ENCODE data around the gene ETNK1. TPM values are rescaled to one million over a fixed set of nuclear protein-coding genes. Genes with fewer than 3 reads are reported as not detected.
"Not testable (repeated sequence)": the region's sequence is repeated elsewhere in the genome, so short reads cannot be mapped to it uniquely, and the experiment has no call there.

The ETNK1 gene, protein sequence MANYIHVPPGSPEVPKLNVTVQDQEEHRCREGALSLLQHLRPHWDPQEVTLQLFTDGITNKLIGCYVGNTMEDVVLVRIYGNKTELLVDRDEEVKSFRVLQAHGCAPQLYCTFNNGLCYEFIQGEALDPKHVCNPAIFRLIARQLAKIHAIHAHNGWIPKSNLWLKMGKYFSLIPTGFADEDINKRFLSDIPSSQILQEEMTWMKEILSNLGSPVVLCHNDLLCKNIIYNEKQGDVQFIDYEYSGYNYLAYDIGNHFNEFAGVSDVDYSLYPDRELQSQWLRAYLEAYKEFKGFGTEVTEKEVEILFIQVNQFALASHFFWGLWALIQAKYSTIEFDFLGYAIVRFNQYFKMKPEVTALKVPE
- total RNA-seq, result 10 to 100 TPM; 81.7 to 87.5 TPM

DNA sequence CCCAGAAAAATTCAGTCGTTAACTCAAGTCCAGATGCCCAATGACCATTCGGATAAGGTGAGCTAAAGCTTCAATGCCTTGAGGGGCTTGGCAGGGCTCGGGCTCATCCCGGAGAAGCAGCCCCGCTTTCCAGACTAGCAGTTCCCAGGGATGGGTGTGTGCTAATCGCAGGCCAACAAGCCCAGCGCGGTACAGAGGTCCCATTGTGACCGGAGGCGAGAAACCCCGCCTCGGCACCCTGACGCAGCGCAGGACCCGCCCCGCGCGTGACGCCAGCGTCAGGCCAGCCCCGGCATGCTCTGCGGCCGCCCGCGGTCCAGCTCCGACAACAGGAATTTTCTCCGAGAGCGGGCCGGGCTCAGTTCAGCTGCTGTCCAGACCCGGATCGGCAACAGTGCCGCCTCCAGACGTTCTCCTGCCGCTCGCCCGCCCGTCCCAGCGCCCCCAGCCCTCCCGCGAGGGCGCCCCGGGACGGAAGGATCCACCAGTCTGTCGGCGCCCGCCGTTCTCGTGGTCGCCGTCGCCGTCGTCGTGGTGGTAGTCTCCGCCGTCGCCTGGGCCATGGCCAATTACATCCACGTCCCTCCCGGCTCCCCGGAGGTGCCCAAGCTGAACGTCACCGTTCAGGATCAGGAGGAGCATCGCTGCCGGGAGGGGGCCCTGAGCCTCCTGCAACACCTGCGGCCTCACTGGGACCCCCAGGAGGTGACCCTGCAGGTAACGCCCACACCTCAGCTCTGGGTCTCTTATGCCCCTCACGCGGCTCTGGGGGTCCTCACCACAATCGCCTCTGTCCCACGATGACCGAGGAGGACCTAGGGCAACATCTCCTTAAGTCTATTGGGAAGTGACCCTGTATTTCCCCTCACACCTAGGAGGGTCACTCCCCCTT, at the start of gene ETNK1:
TSS of gene ETNK1 (plus strand) at position 302 of the 892 bp plus-strand sequence. CDS start at position 562, 260 bp downstream.
- Mint-ChIP-seq H3K4me3 (peak within 1 kb of the TSS; percentile 97), H3K4me1 (peaks cover 20% of the 10 kb centered on the region), H3K9me3 (no peaks in the 10 kb centered on the region), H3K27me3 (no peaks in the 10 kb centered on the region), H3K27ac (peak within 1 kb of the TSS; percentile 96), H3K36me3 (ENCODE audit: low read depth) (peaks cover 39% of the 10 kb centered on the region)
- ATAC-seq (replicated peaks), result peak; percentile 99

DNA sequence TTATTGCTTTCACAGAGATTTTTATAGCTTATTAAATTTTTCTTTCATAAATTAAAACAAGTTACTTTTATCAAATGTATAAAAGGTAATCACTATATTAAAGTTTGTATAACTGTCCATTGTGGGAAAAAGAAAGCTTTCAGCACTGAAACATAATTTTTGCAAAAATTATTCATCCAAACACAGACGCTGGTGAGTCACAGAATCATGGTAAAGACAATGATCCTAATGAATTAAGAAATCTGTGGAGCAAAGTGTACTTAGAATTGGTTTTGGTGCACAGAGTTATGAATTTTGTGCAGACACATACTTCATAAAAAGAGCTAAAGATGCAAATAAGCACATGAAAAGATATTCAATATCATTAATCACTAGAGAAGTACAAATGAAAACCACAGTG, 48.9 kb upstream of the ETNK1 start:
- H3K36me3 Mint-ChIP-seq (ENCODE audit: low read depth), result no peaks in the 10 kb centered on the region

DNA sequence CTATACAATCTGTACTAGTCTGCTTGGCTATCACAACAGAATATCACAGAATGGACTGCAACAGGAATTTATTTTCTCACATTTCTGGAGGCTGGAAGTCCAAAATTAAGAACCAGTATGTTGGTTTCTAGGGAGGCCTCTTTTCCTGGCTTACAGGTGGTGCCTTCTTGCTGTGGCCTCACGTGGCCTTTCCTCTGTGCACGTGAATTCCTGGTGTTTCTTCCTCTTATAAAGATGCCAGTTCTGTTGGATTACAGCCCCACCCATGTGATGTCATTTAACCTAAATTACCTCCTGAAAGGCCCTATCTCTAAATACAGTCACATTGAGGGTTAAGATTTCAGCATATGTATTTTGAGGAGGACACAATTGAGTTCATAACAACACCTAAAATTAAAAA, 48.5 kb upstream of the ETNK1 start:
- Mint-ChIP-seq H3K27ac (no peak overlapping the region), H3K27me3 (no peaks in the 10 kb centered on the region), H3K9me3 (no peaks in the 10 kb centered on the region), H3K36me3 (ENCODE audit: low read depth) (no peaks in the 10 kb centered on the region), H3K4me3 (no peak overlapping the region), H3K4me1 (no peaks in the 10 kb centered on the region)
- ATAC-seq (replicated peaks), result no peak

More for the DNA sequence above, 48.9 kb upstream of the ETNK1 start:
- no peaks in the 10 kb centered on the region for H3K4me1 Mint-ChIP-seq
- no peaks in the 10 kb centered on the region for H3K9me3 Mint-ChIP-seq
- H3K4me3 Mint-ChIP-seq, result no peak overlapping the region
- no peak overlapping the region for H3K27ac Mint-ChIP-seq
- no peaks in the 10 kb centered on the region for H3K27me3 Mint-ChIP-seq
- no peak for ATAC-seq (replicated peaks)

DNA sequence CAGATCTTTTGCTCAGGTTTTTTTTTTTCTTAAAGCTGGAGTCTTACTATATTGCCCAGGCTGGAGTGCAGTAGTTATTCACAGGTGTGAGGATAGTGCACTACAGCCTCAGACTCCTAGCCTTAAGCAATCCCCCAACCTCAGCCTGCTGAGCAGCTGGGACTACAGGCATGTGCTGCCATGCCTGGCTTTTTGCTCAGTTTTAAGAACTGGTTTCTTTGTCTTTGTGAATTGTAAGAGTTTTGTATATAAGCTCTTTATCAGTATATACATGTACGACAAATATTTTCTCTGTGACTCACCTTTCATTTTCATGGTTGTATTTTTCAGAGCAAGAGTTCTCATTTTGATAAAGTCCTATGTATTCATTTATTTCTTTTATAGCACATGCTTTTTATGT, 47.3 kb upstream of the ETNK1 start:
- no peak overlapping the region for H3K27ac Mint-ChIP-seq
- H3K4me1 Mint-ChIP-seq, result no peaks in the 10 kb centered on the region
- H3K27me3 Mint-ChIP-seq, result no peaks in the 10 kb centered on the region
- ATAC-seq (replicated peaks), result no peak
- H3K36me3 Mint-ChIP-seq (ENCODE audit: low read depth), result no peaks in the 10 kb centered on the region
- H3K4me3 Mint-ChIP-seq, result no peak overlapping the region
- H3K9me3 Mint-ChIP-seq, result no peaks in the 10 kb centered on the region

DNA sequence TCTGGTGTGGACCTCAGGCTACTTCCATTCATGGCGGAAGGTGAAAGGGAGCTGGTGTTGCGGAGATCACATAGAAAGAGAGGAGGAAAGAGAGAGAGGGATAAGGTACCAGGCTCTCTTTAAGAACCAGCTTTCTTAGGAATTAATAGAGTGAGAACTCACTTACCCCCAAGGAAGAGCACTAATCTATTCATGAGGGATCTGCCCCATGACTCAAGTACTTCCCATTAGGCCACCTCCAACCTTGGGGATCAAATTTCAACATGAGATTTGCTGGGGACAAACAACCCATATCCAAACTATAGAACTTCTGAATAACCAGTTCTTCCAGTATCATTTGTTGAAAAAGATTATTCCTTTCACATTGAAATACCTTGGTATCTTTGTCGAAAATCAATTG, 46.6 kb upstream of the ETNK1 start:
- ATAC-seq (replicated peaks), result no peak
- no peaks in the 10 kb centered on the region for H3K4me1 Mint-ChIP-seq

DNA sequence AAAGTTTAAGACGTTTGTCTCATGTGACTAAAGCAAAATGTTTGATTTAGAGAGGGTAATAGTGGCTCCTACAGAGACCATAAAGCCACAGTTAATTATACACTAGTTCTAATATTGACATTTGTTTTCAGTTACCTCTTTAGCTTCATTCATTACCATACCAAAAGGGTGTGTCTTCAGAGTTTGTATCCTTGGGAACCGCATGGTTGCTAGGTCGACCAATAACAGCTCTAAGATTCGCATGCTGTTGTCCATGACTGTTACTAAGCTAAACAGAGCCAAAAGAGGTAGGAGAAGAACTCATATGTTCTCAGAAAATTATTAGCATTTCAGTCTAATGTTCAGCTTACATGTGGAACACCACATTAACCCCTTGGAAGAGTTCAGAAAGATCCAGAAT, 36.2 kb upstream of the ETNK1 start:
- H3K4me3 Mint-ChIP-seq, result no peak overlapping the region
- H3K27ac Mint-ChIP-seq, result no peak overlapping the region
- H3K36me3 Mint-ChIP-seq (ENCODE audit: low read depth), result no peaks in the 10 kb centered on the region
- H3K9me3 Mint-ChIP-seq, result no peaks in the 10 kb centered on the region
- no peak for ATAC-seq (replicated peaks)
- H3K4me1 Mint-ChIP-seq, result peaks cover 1% of the 10 kb centered on the region
- peaks cover 4% of the 10 kb centered on the region for H3K27me3 Mint-ChIP-seq

More for the DNA sequence above, 46.6 kb upstream of the ETNK1 start:
- H3K4me3 Mint-ChIP-seq, result no peak overlapping the region
- no peak overlapping the region for H3K27ac Mint-ChIP-seq
- no peaks in the 10 kb centered on the region for H3K9me3 Mint-ChIP-seq
- H3K36me3 Mint-ChIP-seq (ENCODE audit: low read depth), result no peaks in the 10 kb centered on the region
- no peaks in the 10 kb centered on the region for H3K27me3 Mint-ChIP-seq

DNA sequence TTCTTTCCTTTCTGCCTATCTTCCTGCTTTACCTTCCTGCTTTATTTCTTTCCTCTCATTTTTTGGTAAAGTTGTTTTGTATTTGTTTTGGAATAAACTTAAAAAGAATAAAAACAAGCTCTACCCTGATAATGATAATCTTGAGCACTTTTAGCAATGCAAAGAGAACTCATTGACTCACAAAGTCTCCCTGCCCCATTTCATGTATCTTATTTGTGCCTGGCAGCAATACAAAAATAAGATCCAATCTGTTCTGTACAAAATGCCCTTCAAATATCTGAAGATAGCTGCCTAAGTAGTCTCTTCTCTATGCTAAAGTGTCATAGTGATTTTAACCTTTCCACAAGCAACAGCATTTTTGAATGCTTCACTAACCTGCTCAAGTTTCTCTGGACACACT, 31.1 kb upstream of the ETNK1 start:
- H3K9me3 Mint-ChIP-seq, result no peaks in the 10 kb centered on the region
- no peaks in the 10 kb centered on the region for H3K36me3 Mint-ChIP-seq (ENCODE audit: low read depth)
- no peak for ATAC-seq (replicated peaks)
- H3K27ac Mint-ChIP-seq, result peak overlapping the region; percentile 2
- peaks cover 10% of the 10 kb centered on the region for H3K4me1 Mint-ChIP-seq
- no peaks in the 10 kb centered on the region for H3K27me3 Mint-ChIP-seq
- H3K4me3 Mint-ChIP-seq, result no peak overlapping the region

DNA sequence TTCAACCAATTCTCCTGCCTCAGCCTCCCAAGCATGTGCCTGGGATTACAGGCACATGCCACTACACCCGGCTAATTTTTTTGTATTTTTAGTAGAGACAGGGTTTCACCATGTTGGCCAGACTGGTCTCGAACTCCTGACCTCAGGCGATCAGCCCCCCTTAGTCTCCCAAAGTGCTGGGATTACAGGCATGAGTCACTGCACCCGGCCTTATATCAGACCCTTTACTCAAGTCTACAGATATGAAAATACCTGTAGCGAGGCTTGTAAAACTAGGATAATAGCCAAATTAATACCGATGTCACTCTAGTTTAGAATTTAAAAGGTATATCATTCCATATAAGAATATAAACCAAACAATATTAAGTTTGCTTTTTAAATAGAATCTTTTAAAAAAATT, 27.4 kb upstream of the ETNK1 start:
- H3K4me1 Mint-ChIP-seq, result peaks cover 10% of the 10 kb centered on the region
- not testable (repeated sequence) for H3K27me3 Mint-ChIP-seq; H3K27ac Mint-ChIP-seq; H3K9me3 Mint-ChIP-seq; ATAC-seq (replicated peaks); H3K4me3 Mint-ChIP-seq; H3K36me3 Mint-ChIP-seq (ENCODE audit: low read depth)

DNA sequence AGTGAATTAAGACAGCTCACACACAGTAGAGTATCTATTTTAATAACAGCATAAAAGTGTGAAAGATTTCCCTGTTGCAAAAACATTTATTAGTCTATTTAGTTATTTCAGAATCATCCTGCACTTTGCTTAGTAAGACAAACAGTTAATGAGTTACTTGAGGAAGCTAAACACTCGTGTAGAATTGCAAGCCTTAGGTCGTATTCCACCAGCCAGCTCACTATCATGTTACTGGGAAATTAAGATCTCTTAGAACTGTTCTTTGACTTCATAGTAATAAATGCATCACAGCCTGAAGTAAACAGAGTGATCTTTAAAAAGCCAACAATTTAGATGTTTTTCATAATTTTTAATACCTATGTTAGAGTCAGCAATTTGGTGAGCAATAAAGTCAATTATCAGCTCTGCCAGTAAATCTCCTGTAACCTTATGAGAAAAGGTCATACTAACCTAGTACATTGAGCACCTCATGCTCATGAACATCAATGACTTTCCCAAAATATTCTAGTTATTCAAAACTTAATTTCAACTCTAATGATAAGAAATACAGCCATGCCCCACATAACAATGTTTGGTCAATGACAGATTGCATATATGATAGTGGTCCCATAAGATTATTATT, 26.7 kb upstream of the ETNK1 start:
- Mint-ChIP-seq H3K36me3 (ENCODE audit: low read depth) (no peaks in the 10 kb centered on the region), H3K4me3 (no peak overlapping the region), H3K9me3 (no peaks in the 10 kb centered on the region), H3K27ac (no peak overlapping the region), H3K27me3 (no peaks in the 10 kb centered on the region), H3K4me1 (peaks cover 10% of the 10 kb centered on the region)
- ATAC-seq (replicated peaks), result no peak

DNA sequence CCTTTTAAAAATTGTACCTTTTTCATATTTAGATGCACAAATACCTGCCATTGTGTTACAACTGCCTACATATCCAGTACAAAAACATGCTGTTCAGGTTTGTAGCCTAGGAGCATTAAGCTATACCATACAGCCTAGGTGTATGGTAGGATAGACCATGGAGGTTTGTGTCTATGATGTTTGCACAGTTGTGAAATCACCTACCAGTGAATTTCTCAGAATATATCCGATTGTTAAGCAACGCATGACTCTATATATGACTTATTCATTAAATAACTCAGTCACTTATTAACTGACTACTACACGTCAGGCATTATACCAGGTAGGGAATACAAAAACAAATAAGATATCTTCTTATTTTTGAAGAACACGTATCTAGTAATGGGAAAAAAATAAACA, 26.2 kb upstream of the ETNK1 start:
- no peaks in the 10 kb centered on the region for H3K9me3 Mint-ChIP-seq

DNA sequence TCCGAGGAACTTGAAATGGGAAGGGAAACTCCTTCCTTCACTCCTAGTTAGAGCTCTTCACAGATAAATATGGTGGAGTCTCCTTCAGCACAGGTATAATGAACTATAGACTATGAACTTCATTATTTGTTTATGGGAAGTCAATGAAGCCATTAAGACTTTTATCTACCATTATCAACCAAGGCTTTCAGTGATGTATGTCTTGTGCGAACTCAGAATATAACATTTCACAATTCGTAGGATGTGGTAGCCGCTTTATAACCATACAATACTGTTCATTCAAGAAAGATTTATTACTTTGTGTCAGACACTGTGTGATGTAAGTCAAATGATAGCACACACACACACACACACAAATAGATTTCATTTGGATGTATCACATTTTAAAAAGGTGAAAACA, 24.8 kb upstream of the ETNK1 start:
- Mint-ChIP-seq H3K9me3 (no peaks in the 10 kb centered on the region), H3K36me3 (ENCODE audit: low read depth) (no peaks in the 10 kb centered on the region), H3K27ac (no peak overlapping the region), H3K27me3 (no peaks in the 10 kb centered on the region), H3K4me1 (peaks cover 5% of the 10 kb centered on the region), H3K4me3 (no peak overlapping the region)
- ATAC-seq (replicated peaks), result no peak

More for the DNA sequence above, 26.2 kb upstream of the ETNK1 start:
- peaks cover 10% of the 10 kb centered on the region for H3K4me1 Mint-ChIP-seq
- no peaks in the 10 kb centered on the region for H3K27me3 Mint-ChIP-seq
- ATAC-seq (replicated peaks), result no peak
- no peak overlapping the region for H3K27ac Mint-ChIP-seq
- H3K36me3 Mint-ChIP-seq (ENCODE audit: low read depth), result no peaks in the 10 kb centered on the region
- no peak overlapping the region for H3K4me3 Mint-ChIP-seq

DNA sequence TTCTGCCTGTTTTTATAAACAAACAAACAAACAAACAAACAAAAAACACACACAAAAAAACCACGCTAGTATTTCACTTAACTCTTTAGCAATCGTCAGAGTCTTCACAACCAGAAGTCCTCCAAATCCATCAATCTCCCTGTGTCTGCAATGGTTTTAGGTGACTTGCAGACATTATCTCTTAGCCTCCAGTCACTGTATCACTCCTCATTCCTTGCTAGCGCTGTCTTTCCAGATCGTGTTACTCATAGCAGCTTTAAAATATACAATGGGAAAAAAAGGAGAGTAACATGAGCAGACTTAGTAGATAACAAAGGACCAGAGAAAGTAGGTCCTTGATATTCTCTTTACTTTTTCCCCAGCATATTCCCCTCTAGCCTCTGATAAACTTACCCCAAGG, 15.5 kb upstream of the ETNK1 start:
- Mint-ChIP-seq H3K4me1 (no peaks in the 10 kb centered on the region), H3K36me3 (ENCODE audit: low read depth) (no peaks in the 10 kb centered on the region), H3K27me3 (no peaks in the 10 kb centered on the region), H3K9me3 (peaks cover 5% of the 10 kb centered on the region), H3K4me3 (no peak overlapping the region), H3K27ac (no peak overlapping the region)
- ATAC-seq (replicated peaks), result no peak

DNA sequence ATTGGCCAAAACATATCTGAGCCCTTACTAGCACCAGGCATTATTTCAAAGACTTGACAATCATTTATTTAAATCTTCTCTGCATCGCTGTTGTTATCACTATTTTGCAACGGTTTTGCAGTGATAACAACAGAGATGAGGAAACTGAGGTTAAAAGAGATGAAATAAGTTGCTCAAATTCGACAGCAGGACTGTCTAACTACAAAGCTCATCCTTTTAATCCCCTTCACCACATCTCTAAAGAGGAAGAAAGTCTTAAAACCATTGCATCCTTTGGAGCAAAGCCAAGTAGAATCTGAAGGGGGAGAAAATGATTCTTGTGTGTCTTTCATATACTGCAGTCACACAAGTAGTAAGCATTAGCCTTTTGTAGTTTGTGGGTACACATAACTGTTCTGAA, 14.8 kb upstream of the ETNK1 start:
- Mint-ChIP-seq H3K4me3 (no peak overlapping the region), H3K27me3 (no peaks in the 10 kb centered on the region), H3K27ac (no peak overlapping the region), H3K9me3 (peaks cover 10% of the 10 kb centered on the region), H3K4me1 (no peaks in the 10 kb centered on the region), H3K36me3 (ENCODE audit: low read depth) (no peaks in the 10 kb centered on the region)
- no peak for ATAC-seq (replicated peaks)

DNA sequence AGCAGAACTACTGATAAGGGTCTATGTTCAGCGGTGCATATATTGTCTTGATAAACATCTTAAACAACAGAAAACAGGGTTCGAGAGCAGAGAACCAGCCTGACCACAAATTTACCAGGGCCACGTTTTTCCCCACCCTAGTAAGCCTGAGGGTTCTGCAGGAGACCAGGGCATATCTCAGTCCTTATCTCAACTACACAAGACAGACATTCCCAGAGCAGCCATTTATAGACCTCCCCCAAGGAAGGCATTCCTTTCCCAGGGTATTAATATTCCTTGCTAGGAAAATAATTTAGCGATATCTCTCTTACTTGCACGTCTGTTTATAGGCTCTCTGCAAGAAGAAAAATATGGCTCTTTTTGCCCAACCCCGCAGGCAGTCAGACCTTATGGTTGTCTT, 12.1 kb upstream of the ETNK1 start:
- H3K27me3 Mint-ChIP-seq; H3K4me1 Mint-ChIP-seq; ATAC-seq (replicated peaks); H3K36me3 Mint-ChIP-seq (ENCODE audit: low read depth); H3K4me3 Mint-ChIP-seq; H3K27ac Mint-ChIP-seq: not testable (repeated sequence)
- peaks cover 10% of the 10 kb centered on the region for H3K9me3 Mint-ChIP-seq
